Lower leg skin (tissue), 3 donors: ENCODE data around the gene TMCC1.

ENCODE experiments used
- CTCF ChIP-seq, 3 donors: fragments of 450-650 bp; IDR thresholded peaks; one replicate each; pipeline ENCODE4 v1.5.1; 2016; ENCODE audit warnings: antibody characterized with exemption in 3 of 3, mild to moderate bottlenecking in 3 of 3, moderate library complexity in 2 of 3
- POLR2A ChIP-seq, 2 donors: fragments of 450-650 bp; IDR thresholded peaks; one replicate each; pipeline ENCODE4 v1.6.1; 2016 to 2017; ENCODE audit warnings: antibody characterized with exemption in 2 of 2, mild to moderate bottlenecking in 1 of 2, moderate library complexity in 1 of 2

- no peak for TF ChIP-seq POLR2A (IDR thresholded peaks at IDR 0.05)
- TF ChIP-seq CTCF (IDR thresholded peaks at IDR 0.05): no peak
Measured at GRCh38 chr3:129644836-129645235, 248.7 kb downstream of the TMCC1 start.
